Measurements from ENCODE around the gene DAPP1. TPM values are rescaled to one million over a fixed set of nuclear protein-coding genes. Genes with fewer than 3 reads are reported as not detected.

DAPP1 gene
- total and polyA plus RNA-seq, 2 donors (not counting 3 experiments of a cell fraction or from before 2014, with no cell fraction given): not detected

- FAIRE-seq: no peak
- H3K27ac ChIP-seq (ENCODE audit: insufficient read depth, low read depth, low read length): no peak overlapping the region
- H3K4me2 ChIP-seq (ENCODE audit: insufficient read depth, low read length): no peak overlapping the region
- H3K9ac ChIP-seq (replicated peaks; ENCODE audit: extremely low read depth, insufficient read depth, low read length): no peak overlapping the region
- H4K20me1 ChIP-seq (replicated peaks; ENCODE audit: control insufficient read depth, extremely low read depth, insufficient read depth, low read length): no peaks in the 10 kb centered on the region
- H3K27me3 ChIP-seq (ENCODE audit: control insufficient read depth in 2 of 2, insufficient read depth in 2 of 2, low read length in 2 of 2): no peaks in the 10 kb centered on the region
- peaks cover 9 to 15% of the 10 kb centered on the region in 2 experiments for H3K36me3 ChIP-seq (ENCODE audit: control insufficient read depth in 2 of 2, extremely low read depth in 1 of 2, insufficient read depth in 2 of 2, low read length in 2 of 2)
- TF ChIP-seq POLR2AphosphoS5 (IDR thresholded peaks at IDR 0.05; ENCODE audit: insufficient read depth, low read depth, low read length) (no peak), MYC (IDR thresholded peaks at IDR 0.05; ENCODE audit: low read depth, low read length) (no peak), CTCF (IDR thresholded peaks at IDR 0.05; ENCODE audit: extremely low read depth in 1 of 2, insufficient read depth in 1 of 2, low read depth in 1 of 2, low read length in 2 of 2) (no peak), JUN (IDR thresholded peaks at IDR 0.05; ENCODE audit: borderline replicate concordance, insufficient read depth, insufficient read length, low read depth) (no peak), FOS (IDR thresholded peaks at IDR 0.05; ENCODE audit: borderline replicate concordance, insufficient read depth, low read length) (no peak), MAX (IDR thresholded peaks at IDR 0.05; ENCODE audit: insufficient read depth, insufficient read length) (no peak), POLR2A (IDR thresholded peaks at IDR 0.05; ENCODE audit: low read depth, low read length) (no peak), EZH2 (IDR thresholded peaks at IDR 0.05; ENCODE audit: borderline replicate concordance, low read depth, low read length, severe bottlenecking) (no peak), GATA2 (IDR thresholded peaks at IDR 0.05; ENCODE audit: insufficient read depth, insufficient read length, low read depth, low read length) (no peak)
- dilution Hi-C loops (cut with MboI; ENCODE audit: extremely low pct_ligation_motif_present, low sequenced_read_pairs): no loop called here
- no peak overlapping the region for H3K4me3 ChIP-seq (replicated peaks in 1 of 3; ENCODE audit: insufficient read depth in 1 of 3, low read depth in 1 of 3, low read length in 3 of 3)
- no TSS peak for BruUV-seq (replicated peaks)
- no peak for DNase-seq (ENCODE audit: low read depth, low spot score)
- no peaks in the 10 kb centered on the region for H3K9me3 ChIP-seq (replicated peaks; ENCODE audit: control insufficient read depth, insufficient read depth, low read length)
- ChIA-PET POLR2A (no interaction called here), CTCF (interaction anchor here (1.7 kb wide), 1 partner anchor 69 kb away, joined by 4 read pairs; no protein-coding TSS in a partner anchor)
- H2AFZ ChIP-seq (ENCODE audit: low read depth, low read length): no peak overlapping the region
- no peaks in the 10 kb centered on the region for H3K79me2 ChIP-seq (ENCODE audit: control insufficient read depth, insufficient read depth, low read length)
- intact Hi-C loops (cut with micrococcal nuclease): no loop called here
- no peaks in the 10 kb centered on the region for H3K9me1 ChIP-seq (replicated peaks; ENCODE audit: control insufficient read depth, extremely low read depth, insufficient read depth, low read length)
- H3K4me1 ChIP-seq (ENCODE audit: control insufficient read depth, extremely low read depth, insufficient read depth, low read length): no peaks in the 10 kb centered on the region
Observed at GRCh38 chr4:99879458-99879857, 62.8 kb downstream of the DAPP1 start.
